GM19452 (cell line): ENCODE measurements around the gene MAP2K1.
"Not testable (repeated sequence)": the region's sequence is repeated elsewhere in the genome, so short reads cannot be mapped to it uniquely, and the experiment has no call there.

Experiments
- ATAC-seq: cut with Tn5 transposase; IDR thresholded peaks from one replicate; pipeline ENCODE4 v1.9.1; 2021; ENCODE audit not compliant: unreplicated experiment

The MAP2K1 gene

GRCh38 chr15:66393037-66393436 is 6.3 kb downstream of the MAP2K1 start:
- not testable (repeated sequence) for ATAC-seq

GRCh38 chr15:66394472-66394871 is 7.8 kb downstream of the MAP2K1 start:
- ATAC-seq: no peak

GRCh38 chr15:66394915-66395314 is 8.2 kb downstream of the MAP2K1 start:
- no peak for ATAC-seq

GRCh38 chr15:66399276-66399675 is 12.6 kb downstream of the MAP2K1 start:
- no peak for ATAC-seq

GRCh38 chr15:66400351-66400774 is 13.7 kb downstream of the MAP2K1 start:
- ATAC-seq: no peak

GRCh38 chr15:66401130-66402021 is 14.7 kb downstream of the MAP2K1 start:
- no peak for ATAC-seq

GRCh38 chr15:66402761-66403284 is 16.1 kb downstream of the MAP2K1 start:
- no peak for ATAC-seq

- ATAC-seq: no peak
Observed at GRCh38 chr15:66403323-66403722, 16.6 kb downstream of the MAP2K1 start.

- ATAC-seq: no peak
Observed at GRCh38 chr15:66404122-66404521, 17.4 kb downstream of the MAP2K1 start.

- ATAC-seq: no peak
Observed at GRCh38 chr15:66404532-66404931, 17.8 kb downstream of the MAP2K1 start.

GRCh38 chr15:66405007-66405406 is 18.3 kb downstream of the MAP2K1 start:
- no peak for ATAC-seq

- no peak for ATAC-seq
Observed at GRCh38 chr15:66405615-66406014, 18.9 kb downstream of the MAP2K1 start.

- no peak for ATAC-seq
Observed at GRCh38 chr15:66408254-66408653, 21.5 kb downstream of the MAP2K1 start.

GRCh38 chr15:66408675-66409282 is 22.1 kb downstream of the MAP2K1 start:
- no peak for ATAC-seq

GRCh38 chr15:66409565-66410108 is 22.9 kb downstream of the MAP2K1 start:
- ATAC-seq: no peak

GRCh38 chr15:66411190-66411589 is 24.5 kb downstream of the MAP2K1 start:
- no peak for ATAC-seq

- ATAC-seq: no peak
Observed at GRCh38 chr15:66412220-66412619, 25.5 kb downstream of the MAP2K1 start.

GRCh38 chr15:66413579-66413978 is 26.9 kb downstream of the MAP2K1 start:
- ATAC-seq: no peak

GRCh38 chr15:66415360-66415759 is 28.6 kb downstream of the MAP2K1 start:
- ATAC-seq: no peak

GRCh38 chr15:66417736-66418135 is 31.0 kb downstream of the MAP2K1 start:
- ATAC-seq: no peak

GRCh38 chr15:66419471-66419870 is 32.8 kb downstream of the MAP2K1 start:
- no peak for ATAC-seq

- ATAC-seq: no peak
Observed at GRCh38 chr15:66422347-66422746, 35.6 kb downstream of the MAP2K1 start.
